Measurements from ENCODE around the gene STARD5.
A peak's percentile ranks its signal among the peaks of the same experiment; 100 is the strongest.

STARD5 gene

DNA sequence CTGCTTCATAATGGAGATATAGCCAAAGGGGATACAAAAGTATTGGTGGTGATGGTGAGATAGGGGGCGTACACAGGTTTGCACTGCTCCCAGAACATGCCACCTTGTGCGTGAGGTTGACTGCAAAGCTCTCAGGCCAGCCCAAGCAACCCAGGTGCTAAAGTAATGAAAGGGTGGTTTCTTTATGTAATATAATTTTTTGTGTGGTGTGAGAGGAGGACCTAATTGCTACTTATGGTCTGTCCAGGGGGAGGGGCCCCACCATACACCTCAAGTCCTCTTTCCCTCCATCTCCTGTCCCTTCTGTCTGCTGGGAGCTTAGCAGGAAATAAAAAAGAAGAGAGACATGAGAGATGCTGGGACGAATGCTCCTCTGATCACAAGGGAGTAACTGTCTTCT lies 53.8 kb downstream of the STARD5 start:
- TF ChIP-seq, protein P1, sequence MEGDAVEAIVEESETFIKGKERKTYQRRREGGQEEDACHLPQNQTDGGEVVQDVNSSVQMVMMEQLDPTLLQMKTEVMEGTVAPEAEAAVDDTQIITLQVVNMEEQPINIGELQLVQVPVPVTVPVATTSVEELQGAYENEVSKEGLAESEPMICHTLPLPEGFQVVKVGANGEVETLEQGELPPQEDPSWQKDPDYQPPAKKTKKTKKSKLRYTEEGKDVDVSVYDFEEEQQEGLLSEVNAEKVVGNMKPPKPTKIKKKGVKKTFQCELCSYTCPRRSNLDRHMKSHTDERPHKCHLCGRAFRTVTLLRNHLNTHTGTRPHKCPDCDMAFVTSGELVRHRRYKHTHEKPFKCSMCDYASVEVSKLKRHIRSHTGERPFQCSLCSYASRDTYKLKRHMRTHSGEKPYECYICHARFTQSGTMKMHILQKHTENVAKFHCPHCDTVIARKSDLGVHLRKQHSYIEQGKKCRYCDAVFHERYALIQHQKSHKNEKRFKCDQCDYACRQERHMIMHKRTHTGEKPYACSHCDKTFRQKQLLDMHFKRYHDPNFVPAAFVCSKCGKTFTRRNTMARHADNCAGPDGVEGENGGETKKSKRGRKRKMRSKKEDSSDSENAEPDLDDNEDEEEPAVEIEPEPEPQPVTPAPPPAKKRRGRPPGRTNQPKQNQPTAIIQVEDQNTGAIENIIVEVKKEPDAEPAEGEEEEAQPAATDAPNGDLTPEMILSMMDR (IDR thresholded peaks at IDR 0.05; ENCODE audit: extremely low read depth, insufficient read depth, missing control alignments), result no peak
- in situ Hi-C loops (cut with MboI; ENCODE audit: low pct_unique_long_range_greater_than_20kb, low sequenced_read_pairs, unreplicated experiment), result no loop called here
- DNase-seq (ENCODE audit: low spot score), result no peak

DNA sequence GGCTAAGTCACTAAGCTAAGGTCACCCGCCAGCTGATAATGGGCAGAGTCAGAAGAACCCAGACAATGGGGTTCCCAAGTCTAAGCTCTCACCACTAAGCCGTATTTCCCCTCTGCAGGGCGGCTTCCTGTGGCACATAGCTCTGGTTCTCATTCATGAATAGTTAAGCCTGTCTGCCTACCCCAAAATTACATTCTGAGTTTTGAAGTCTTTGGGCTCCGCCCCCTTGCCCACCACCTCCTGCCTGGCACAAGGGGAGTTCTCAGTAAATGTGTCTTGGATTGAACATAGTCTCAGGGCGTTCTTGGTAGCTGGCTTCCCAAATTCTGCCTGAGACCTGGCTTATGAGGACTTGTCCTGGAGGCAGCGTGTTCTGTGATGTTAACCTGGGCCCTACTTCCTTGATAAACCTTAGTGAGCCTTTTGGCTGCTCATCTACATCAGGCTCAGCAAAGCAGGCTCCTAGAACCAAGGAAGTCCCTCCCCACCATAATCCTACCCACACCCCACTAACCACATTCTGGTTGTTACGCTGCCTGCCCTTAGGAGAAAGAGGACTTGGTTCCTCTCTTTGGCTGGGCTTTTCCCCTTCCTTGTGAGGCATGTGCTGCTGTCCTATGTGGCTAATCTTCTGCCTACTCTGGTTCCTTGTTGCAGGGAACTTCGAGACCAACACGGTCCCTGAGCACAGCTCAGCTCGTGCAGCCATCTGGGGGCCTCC lies 54.9 kb downstream of the STARD5 start:
- in situ Hi-C loops (cut with MboI; ENCODE audit: low pct_unique_long_range_greater_than_20kb, low sequenced_read_pairs, unreplicated experiment), result loop anchor here (5.0 to 10.0 kb wide), 2 partner anchors 114 to 162 kb away; no protein-coding TSS in a partner anchor
- no peak for DNase-seq (ENCODE audit: low spot score)
- TF ChIP-seq, protein P1 (IDR thresholded peaks at IDR 0.05; ENCODE audit: extremely low read depth, insufficient read depth, missing control alignments), result no peak

DNA sequence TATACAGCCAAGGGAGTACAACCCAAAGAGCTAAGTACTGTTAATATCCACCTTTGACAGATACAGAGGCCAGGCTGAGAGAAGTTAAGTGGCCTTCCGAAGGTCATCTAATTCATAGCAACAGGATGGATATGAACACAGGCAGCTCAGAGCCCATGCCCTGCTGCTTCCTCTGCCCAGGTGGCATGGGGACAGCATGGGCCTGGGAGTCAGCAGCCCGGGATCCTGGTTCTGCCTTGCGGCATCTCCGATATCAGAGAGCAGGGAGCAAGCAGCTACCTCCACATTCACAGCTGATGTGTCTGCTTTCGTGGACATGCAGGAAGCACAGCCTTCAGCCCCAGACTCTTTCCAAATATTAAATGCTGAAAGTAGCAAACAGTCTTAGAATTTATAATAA lies 55.6 kb downstream of the STARD5 start:
- in situ Hi-C loops (cut with MboI; ENCODE audit: low pct_unique_long_range_greater_than_20kb, low sequenced_read_pairs, unreplicated experiment), result loop anchor here (5.0 to 10.0 kb wide), 2 partner anchors 114 to 161 kb away; no protein-coding TSS in a partner anchor
- no peak for DNase-seq (ENCODE audit: low spot score)
- TF ChIP-seq, protein P1 (IDR thresholded peaks at IDR 0.05; ENCODE audit: extremely low read depth, insufficient read depth, missing control alignments), result no peak

DNA sequence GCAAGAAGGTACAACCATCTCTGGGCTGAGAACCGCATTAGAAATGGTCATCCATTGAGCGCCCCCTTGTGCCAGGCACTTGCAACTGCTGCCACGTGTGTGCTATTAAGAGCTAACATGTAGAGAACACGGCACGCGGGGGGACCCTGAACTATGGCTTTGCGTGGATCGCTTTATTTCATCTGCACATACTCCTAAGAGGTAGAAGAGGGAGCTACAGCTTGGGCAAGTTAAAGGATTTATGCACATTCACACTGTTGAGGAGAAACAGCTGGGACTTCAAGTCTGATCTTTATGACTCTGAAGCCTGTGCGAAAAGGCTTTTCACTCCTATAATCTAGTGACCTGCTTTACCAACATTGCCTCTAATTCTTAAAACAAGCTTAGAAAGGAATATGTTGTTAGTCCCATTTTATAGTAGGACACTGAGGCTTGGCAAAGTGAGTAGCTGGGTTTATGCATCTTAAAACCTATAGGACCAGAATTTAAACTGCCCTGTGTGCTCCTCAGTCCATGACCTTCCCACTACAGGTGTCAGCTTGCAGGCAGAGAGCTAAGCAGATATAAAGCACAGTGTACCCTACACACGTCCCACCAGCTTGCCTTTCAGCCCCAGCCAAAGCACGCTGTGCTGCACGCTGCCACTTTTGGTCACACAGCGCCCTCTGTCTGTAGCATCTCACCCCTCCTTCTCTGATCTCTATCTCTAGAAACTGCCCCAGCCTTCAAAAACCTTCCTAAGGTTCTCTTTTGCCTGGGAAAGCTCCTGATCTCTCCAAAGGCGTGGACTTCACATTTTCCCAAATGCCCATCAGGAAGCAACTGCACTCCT lies 57.8 kb downstream of the STARD5 start:
- in situ Hi-C loops (cut with MboI; ENCODE audit: low pct_unique_long_range_greater_than_20kb, low sequenced_read_pairs, unreplicated experiment), result loop anchor here (5.0 to 10.0 kb wide), 2 partner anchors 111 to 159 kb away; no protein-coding TSS in a partner anchor
- TF ChIP-seq, protein P1 (IDR thresholded peaks at IDR 0.05; ENCODE audit: extremely low read depth, insufficient read depth, missing control alignments), result peak; percentile 96
- DNase-seq (ENCODE audit: low spot score), result peak; percentile 77

DNA sequence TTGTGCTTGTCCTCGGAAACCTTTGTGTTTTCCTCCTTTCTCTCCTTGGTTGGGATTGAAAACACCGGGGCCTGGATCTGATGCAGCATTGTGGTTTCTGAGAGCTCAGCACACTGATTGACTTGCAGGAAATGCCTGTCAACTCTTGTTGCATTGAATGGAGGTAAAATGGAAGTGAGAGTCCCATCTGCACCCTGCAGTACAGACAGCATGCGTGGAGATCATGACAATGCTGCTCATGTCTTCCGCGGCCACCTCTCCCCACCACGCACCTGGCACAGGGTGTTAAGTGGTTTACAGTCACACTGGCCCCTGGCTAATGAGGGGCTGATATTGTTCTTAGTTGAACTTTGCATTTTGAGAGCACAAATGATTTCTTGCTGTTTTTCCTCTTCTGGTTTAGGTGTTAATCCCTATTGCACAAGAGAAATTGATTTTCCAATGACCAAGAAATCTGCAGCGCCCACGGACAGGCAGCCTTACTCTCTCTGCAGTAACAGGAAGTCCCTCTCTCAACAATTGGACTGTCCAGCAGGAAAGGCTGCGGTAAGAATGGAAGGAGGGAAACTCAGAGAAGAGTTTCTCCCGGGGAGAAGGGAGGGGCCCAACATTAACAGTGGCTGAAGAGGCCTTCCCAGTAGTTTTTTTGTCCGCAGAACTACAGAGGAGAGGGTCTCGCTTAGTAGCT lies 58.5 kb downstream of the STARD5 start:
- in situ Hi-C loops (cut with MboI; ENCODE audit: low pct_unique_long_range_greater_than_20kb, low sequenced_read_pairs, unreplicated experiment), result loop anchor here (5.0 to 10.0 kb wide), 2 partner anchors 111 to 158 kb away; no protein-coding TSS in a partner anchor
- peak; percentile 33 for DNase-seq (ENCODE audit: low spot score)
- TF ChIP-seq, protein P1 (IDR thresholded peaks at IDR 0.05; ENCODE audit: extremely low read depth, insufficient read depth, missing control alignments), result no peak
